Adrenal gland (tissue), 12 donors: ENCODE measurements around the gene KLHL10. TPM values are rescaled to one million over a fixed set of nuclear protein-coding genes. Genes with fewer than 3 reads are reported as not detected.

Experiments used
- DNase-seq, 7 donors: peaks; one replicate each; pipeline ENCODE4 v3.0.0-alpha.2; 2019 to 2020
- H3K27ac ChIP-seq, 5 donors: fragments of 200-600 bp; sonication (generic) in 4 of 5; 1 replicate in 3 of 5; 2 replicates in 2 of 5; pipeline versions ENCODE4 v1.5.1 to v1.8.0; 2016 to 2020; ENCODE audit warnings: mild to moderate bottlenecking in 1 of 5
- H3K27me3 ChIP-seq: fragments of 200-600 bp; 2 replicates; pipeline ENCODE4 v1.8.0; 2021
- H3K36me3 ChIP-seq, 2 donors: fragments of 200-600 bp; replicated peaks in 1 of 2; 1 replicate in 1 of 2; 2 replicates in 1 of 2; pipeline versions ENCODE4 v1.5.1 to v1.8.0; 2018 to 2022
- H3K4me1 ChIP-seq, 2 donors: fragments of 200-600 bp; replicated peaks in 1 of 2; 1 replicate in 1 of 2; 2 replicates in 1 of 2; pipeline versions ENCODE4 v1.5.1 to v1.8.0; 2018 to 2021
- H3K4me3 ChIP-seq, 4 donors: fragments of 200-600 bp; sonication (generic) in 3 of 4; one replicate each; pipeline ENCODE4 v1.5.1; 2016 to 2018
- H3K9me3 ChIP-seq, 3 donors: fragments of 200-600 bp; sonication (generic) in 1 of 3; replicated peaks in 1 of 3; 1 replicate in 2 of 3; 2 replicates in 1 of 3; pipeline versions ENCODE4 v1.5.1 to v1.8.0; 2016 to 2021
- CTCF ChIP-seq, 6 experiments: fragments of 450-650 bp in 4 of 6; fragments of 200-600 bp in 2 of 6; sonication (generic) in 1 of 6; IDR thresholded peaks; 1 replicate in 5 of 6; 2 replicates in 1 of 6; pipeline versions ENCODE4 v1.5.1 to v1.8.0; 2016 to 2021; ENCODE audit warnings: antibody characterized with exemption in 6 of 6, mild to moderate bottlenecking in 2 of 6, moderate library complexity in 1 of 6
- POLR2A ChIP-seq, 2 donors: fragments of 450-650 bp; IDR thresholded peaks; one replicate each; pipeline ENCODE4 v1.6.1; 2017; ENCODE audit warnings: antibody characterized with exemption in 2 of 2, mild to moderate bottlenecking in 2 of 2, moderate library complexity in 1 of 2
- WGBS, 4 donors: extraction: QIAGEN DNeasy Blood & Tissue Kit in 2 of 4; methylation state at CpG; one replicate each; pipeline versions ENCODE4 v1.1.5 to v1.1.7; 2013 to 2017; 5-methylcytosine and 5-hydroxymethylcytosine counted together
- intact Hi-C, 2 donors: fragments of 100-400 bp; cut with DNase I; formaldehyde crosslinking; loops; one replicate each; pipeline versions ENCODE4 v1.14.1 to v1.15.0; 2022 to 2023
- polyA plus RNA-seq, 3 donors: library from polyadenylated mRNA; stranded (reverse); fragments of 200-250 nt in 2 of 3; fragments of 350-450 nt in 1 of 3; fragmentation: Illumina TruSeq in 1 of 3; extraction: RNeasy Lipid Tissue Mini Kit (QIAGEN cat#74804) in 1 of 3; gene quantifications; one replicate each; pipeline ENCODE4 v1.2.3, GENCODE V29; 2013 to 2014
- small RNA-seq, 2 donors: library from RNA; depleted of rRNA; stranded (forward); fragments of <200 nt; gene quantifications; one replicate each; pipeline ENCODE3, GENCODE V24; 2016
- total RNA-seq, 9 donors: library from RNA; depleted of rRNA in 4 of 9; stranded (reverse); fragments of >200 nt in 4 of 9; fragments of 120-200 nt in 1 of 9; fragmentation: NEBNext Ultra II Directional in 1 of 9; extraction: Animal tissue kit (Norgen Biotek cat#: 25700) in 1 of 9; gene quantifications; one replicate each; pipeline versions ENCODE4 v1.1.0 to v1.2.4, GENCODE V29; 2013 to 2023
- donor health status: healthy with polysubstance abuse.
- donor health status: Bipolar disorder and iron deficiency.
- donor health status: DM: yes; HTN: yes; CAD: no.
- donor health status: DM: no; HTN: no; CAD: no.
- donor health status: DM: no; HTN: no; CAD: no.
- donor health status: DM: yes; HTN: yes; CAD: no.

The KLHL10 gene
- total and polyA plus RNA-seq, 12 donors = 0.10 to 0.29 (median 0.24) TPM; not detected in 9

GRCh38 chr17:41896726-41897125 is 59.1 kb downstream of the KLHL10 start:
- no peaks in the 10 kb centered on the region for H3K9me3 ChIP-seq
- no peak for TF ChIP-seq POLR2A (IDR thresholded peaks at IDR 0.05)
- TF ChIP-seq CTCF (IDR thresholded peaks at IDR 0.05) = no peak
- intact Hi-C loops = loop anchor here in 1 of 2 donors (10.0 kb wide), 1 partner anchor 878 kb away; the partner anchor contains the start of gene VPS25
- 91 to 95% (median 93%) methylated on average over 6 of the region's 6 CpGs for WGBS, 4 donors
- H3K4me1 ChIP-seq = no peaks in the 10 kb centered on the region
- no peak overlapping the region for H3K4me3 ChIP-seq
- H3K27ac ChIP-seq = no peak overlapping the region
- peaks cover 0 to 81% of the 10 kb centered on the region in 2 donors for H3K36me3 ChIP-seq
- no peak for DNase-seq
- H3K27me3 ChIP-seq = no peaks in the 10 kb centered on the region

Small RNA genes within 50 kb of the gene (small RNA-seq; reads per million reads assigned to genes)
- 0 reads per million in 2 donors for gene AC125257.2

Other genes starting within 250 kb of the KLHL10 start
- 1 to 10 TPM in 2 of 9 donors, under 1 TPM in 5, not detected in 2; 0.18 to 3.0 (median 0.53) TPM for gene KRT16, start 225.1 kb upstream of the KLHL10 start, total RNA-seq
- gene KRT16, start 225.1 kb upstream of the KLHL10 start, polyA plus RNA-seq = 1 to 10 TPM in 2 of 3 donors, not detected in 1; 2.6 to 4.5 TPM
- under 1 TPM in 3 of 9 donors, not detected in 6; 0.39 to 0.55 (median 0.55) TPM for gene KRT17, start 213.2 kb upstream of the KLHL10 start, total RNA-seq
- gene KRT17, start 213.2 kb upstream of the KLHL10 start, polyA plus RNA-seq = 1 to 10 TPM in 1 of 3 donors, under 1 TPM in 1, not detected in 1; 0.97 to 1.3 TPM
- gene EIF1, start 148.9 kb upstream of the KLHL10 start, total RNA-seq = 1,000 to 10,000 TPM in 1 of 9 donors, 100 to 1,000 TPM in 8; 105 to 1,189 (median 176) TPM
- gene EIF1, start 148.9 kb upstream of the KLHL10 start, polyA plus RNA-seq = 1,000 to 10,000 TPM in 1 of 3 donors, 100 to 1,000 TPM in 2; 269 to 1,002 (median 614) TPM
- gene GAST, start 125.5 kb upstream of the KLHL10 start, total RNA-seq = not detected
- not detected for gene GAST, start 125.5 kb upstream of the KLHL10 start, polyA plus RNA-seq
- 1 to 10 TPM in 3 of 9 donors, under 1 TPM in 5, not detected in 1; 0.17 to 2.8 (median 0.58) TPM for gene HAP1, start 103.2 kb upstream of the KLHL10 start, total RNA-seq
- gene HAP1, start 103.2 kb upstream of the KLHL10 start, polyA plus RNA-seq = 1 to 10 TPM in 1 of 3 donors, under 1 TPM in 2; 0.26 to 2.8 (median 0.91) TPM
- gene JUP, start 51.1 kb upstream of the KLHL10 start, total RNA-seq = 10 to 100 TPM in 8 of 9 donors, 1 to 10 TPM in 1; 9.6 to 81.3 (median 35.5) TPM
- gene JUP, start 51.1 kb upstream of the KLHL10 start, polyA plus RNA-seq = 10 to 100 TPM in 2 of 3 donors, 1 to 10 TPM in 1; 4.9 to 27.8 (median 21.1) TPM
- gene P3H4, start 25.9 kb upstream of the KLHL10 start, total RNA-seq = 10 to 100 TPM; 22.7 to 67.2 (median 30.8) TPM
- 10 to 100 TPM; 12.8 to 19.1 (median 14.1) TPM for gene P3H4, start 25.9 kb upstream of the KLHL10 start, polyA plus RNA-seq
- 100 to 1,000 TPM in 3 of 9 donors, 10 to 100 TPM in 6; 62.3 to 131 (median 86.3) TPM for gene FKBP10, start 24.8 kb upstream of the KLHL10 start, total RNA-seq
- 100 to 1,000 TPM in 2 of 3 donors, 10 to 100 TPM in 1; 28.4 to 244 (median 157) TPM for gene FKBP10, start 24.8 kb upstream of the KLHL10 start, polyA plus RNA-seq
- gene NT5C3B, start 1.6 kb upstream of the KLHL10 start, total RNA-seq = 10 to 100 TPM; 36.2 to 62.9 (median 49.4) TPM
- gene NT5C3B, start 1.6 kb upstream of the KLHL10 start, polyA plus RNA-seq = 100 to 1,000 TPM in 1 of 3 donors, 10 to 100 TPM in 2; 51.4 to 121 (median 98.8) TPM
- 10 to 100 TPM; 14.7 to 42.9 (median 22.9) TPM for gene KLHL11, start 27.6 kb downstream of the KLHL10 start, total RNA-seq
- 1 to 10 TPM in 1 of 3 donors, under 1 TPM in 2; 0.17 to 3.2 (median 0.97) TPM for gene KLHL11, start 27.6 kb downstream of the KLHL10 start, polyA plus RNA-seq
- 100 to 1,000 TPM in 2 of 9 donors, 10 to 100 TPM in 7; 61.8 to 190 (median 74.4) TPM for gene ACLY, start 81.1 kb downstream of the KLHL10 start, total RNA-seq
- gene ACLY, start 81.1 kb downstream of the KLHL10 start, polyA plus RNA-seq = 100 to 1,000 TPM in 1 of 3 donors, 10 to 100 TPM in 2; 18.0 to 132 (median 22.7) TPM
- 1 to 10 TPM in 1 of 9 donors, under 1 TPM in 7, not detected in 1; 0.39 to 1.4 (median 0.46) TPM for gene ODAD4, start 92.8 kb downstream of the KLHL10 start, total RNA-seq
- 1 to 10 TPM; 1.2 to 3.5 (median 1.3) TPM for gene ODAD4, start 92.8 kb downstream of the KLHL10 start, polyA plus RNA-seq
- 10 to 100 TPM; 28.8 to 78.5 (median 69.2) TPM for gene CNP, start 129.0 kb downstream of the KLHL10 start, total RNA-seq
- gene CNP, start 129.0 kb downstream of the KLHL10 start, polyA plus RNA-seq = 10 to 100 TPM; 27.9 to 44.6 (median 34.2) TPM
- 10 to 100 TPM; 44.4 to 96.4 (median 66.2) TPM for gene DNAJC7, start 179.6 kb downstream of the KLHL10 start, total RNA-seq
- gene DNAJC7, start 179.6 kb downstream of the KLHL10 start, polyA plus RNA-seq = 100 to 1,000 TPM; 102 to 148 (median 134) TPM
- 10 to 100 TPM; 22.9 to 56.8 (median 27.5) TPM for gene NKIRAS2, start 182.3 kb downstream of the KLHL10 start, total RNA-seq
- gene NKIRAS2, start 182.3 kb downstream of the KLHL10 start, polyA plus RNA-seq = 10 to 100 TPM; 23.1 to 31.9 (median 31.4) TPM
- gene C17orf113, start 212.8 kb downstream of the KLHL10 start, total RNA-seq = 1 to 10 TPM in 1 of 9 donors, under 1 TPM in 8; 0.14 to 1.1 (median 0.69) TPM
- gene C17orf113, start 212.8 kb downstream of the KLHL10 start, polyA plus RNA-seq = under 1 TPM; 0.20 to 0.72 (median 0.34) TPM